NCI-H69 (cell line): ENCODE data around the gene LACRT.

Experiments used
- DNase-seq: peaks from one replicate; lab custom pipeline; 2025; lab: John Stamatoyannopoulos, UW

LACRT gene

DNA sequence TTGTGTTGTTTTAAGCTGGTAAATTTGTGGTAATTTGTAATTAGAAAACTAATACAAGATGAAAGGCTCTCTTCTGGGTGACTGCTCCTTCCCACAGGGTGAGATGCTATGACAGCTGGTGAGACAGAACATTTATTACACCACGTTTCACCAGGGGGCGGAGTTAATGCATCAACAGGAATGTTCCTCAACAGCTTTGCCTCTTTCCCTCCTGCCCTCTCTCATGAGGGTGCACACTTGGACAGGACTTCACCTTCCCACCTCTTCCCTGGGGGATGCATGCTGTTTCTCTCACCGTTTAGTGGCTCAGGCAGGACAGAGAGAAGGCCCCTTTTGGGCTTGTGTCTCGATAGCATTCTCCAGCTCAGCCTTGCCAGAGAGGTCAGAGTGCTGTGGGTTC is 32.9 kb downstream of the LACRT start:
- no peak for DNase-seq

DNA sequence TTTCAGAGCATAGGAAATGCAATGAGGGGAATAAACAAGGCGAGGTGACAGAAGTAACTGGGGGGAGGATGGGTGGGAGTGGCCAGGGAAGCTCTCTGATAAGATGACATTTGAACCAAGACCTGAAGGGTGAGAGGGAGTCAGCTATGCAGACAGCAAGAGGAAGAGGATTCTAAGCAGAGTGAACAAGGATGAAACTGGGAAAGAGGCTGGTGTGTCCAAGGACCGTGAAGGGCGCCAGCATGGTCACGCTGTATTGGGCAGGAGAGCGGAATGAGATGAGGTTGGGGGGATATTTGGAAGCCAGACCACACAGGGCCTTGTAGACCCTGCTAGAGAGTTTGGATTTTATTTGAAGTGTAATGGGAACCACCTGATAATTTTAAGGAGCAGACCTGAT is 35.7 kb downstream of the LACRT start:
- DNase-seq, result no peak

DNA sequence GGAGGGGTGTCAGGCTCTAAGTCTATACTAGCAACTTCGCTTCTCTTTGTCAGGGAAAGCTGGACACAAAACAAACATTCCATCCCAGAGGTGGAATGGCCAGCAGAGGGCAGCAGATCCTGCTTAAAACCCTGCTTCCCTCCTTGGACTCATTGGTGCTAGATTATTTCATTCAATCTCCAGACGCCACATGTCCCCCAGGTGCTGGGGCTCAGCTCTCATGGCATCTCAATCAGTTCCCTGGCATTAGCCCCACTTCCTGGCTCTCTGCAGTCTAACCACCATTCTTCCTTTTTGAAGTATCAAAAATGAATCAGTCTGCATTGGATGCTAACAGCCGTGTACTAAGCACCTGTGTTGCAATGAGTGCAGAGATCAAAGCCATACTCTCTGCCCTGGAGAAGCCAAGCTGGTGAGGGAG is 38.2 kb downstream of the LACRT start:
- peak; percentile 54 for DNase-seq

DNA sequence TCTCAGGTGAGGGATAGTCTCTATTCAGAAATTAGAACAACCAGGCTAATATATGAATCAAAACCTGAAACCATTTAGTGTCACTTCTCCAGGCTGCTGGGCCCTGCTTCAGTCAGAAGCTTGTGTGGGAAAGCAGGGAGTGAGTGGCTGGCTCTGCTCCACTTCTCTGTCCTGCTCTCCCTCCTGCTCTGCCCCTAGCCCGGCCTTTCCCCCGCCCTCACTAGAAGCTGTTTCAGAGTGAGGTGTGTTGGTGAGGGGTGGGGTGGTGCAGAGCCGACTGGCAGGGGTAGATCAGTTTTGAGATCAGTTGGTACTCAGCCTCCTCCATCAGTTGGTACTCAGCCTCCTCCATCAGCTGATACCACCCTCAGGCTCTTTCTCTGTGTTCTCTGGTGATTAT is 39.2 kb downstream of the LACRT start:
- no peak for DNase-seq

DNA sequence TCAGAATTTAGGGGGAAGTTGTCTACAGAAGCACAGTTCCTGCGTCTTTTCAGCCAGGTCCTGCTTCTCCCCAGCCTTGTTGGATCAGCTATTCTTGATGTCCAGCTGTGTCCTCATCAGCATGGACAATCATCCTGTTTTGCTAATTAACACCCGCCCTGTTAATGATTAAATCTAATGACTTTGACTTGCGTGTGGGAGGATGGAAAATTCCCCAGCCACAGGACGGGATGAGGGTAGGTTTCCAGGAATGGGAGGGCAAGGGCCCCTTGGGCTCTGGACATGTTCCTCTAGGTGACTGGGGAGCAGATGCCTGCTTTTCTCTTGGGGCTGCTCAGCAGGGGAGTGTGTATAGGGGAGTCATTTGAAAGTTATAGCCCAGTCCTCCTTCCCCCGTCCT is 41.0 kb downstream of the LACRT start:
- DNase-seq, result no peak

DNA sequence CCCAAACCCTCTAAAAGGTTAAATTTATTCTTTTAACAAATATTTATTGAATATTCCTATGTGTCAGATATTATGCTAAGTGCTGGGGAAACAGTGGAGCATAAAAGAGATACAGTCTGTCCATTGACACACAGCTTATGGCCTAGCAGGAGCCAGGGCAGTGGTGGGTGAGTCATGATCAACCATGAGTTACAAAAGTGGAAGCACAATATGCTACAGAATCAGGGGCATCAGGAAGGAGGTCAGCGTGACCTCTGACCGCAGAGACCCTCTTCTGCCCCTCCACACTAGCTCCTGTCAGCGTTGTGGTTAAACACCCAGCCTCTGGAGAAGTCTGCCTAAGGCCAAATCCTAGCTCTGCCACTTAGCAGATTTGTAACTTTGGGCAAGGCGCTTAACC is 41.6 kb downstream of the LACRT start:
- DNase-seq, result no peak

DNA sequence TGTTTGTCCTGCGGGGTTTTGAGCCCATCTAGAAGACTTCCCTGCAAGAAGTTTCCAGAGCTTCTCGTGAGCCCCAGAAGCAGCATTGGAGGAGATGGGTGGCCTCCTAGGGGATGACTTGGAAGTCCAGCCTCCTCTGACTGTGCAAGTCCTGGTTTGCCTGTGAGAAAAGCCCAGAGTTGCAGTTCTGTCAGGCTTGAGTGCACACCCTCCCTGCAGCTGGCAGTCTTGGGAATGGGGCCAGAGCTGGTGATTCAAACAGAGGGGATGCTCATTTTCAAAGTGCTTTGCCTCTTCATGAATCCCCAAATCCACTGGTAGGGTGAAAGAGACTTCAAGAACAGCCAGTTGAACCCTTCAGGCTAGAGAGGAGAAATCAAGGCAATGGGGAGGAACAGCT is 42.4 kb downstream of the LACRT start:
- no peak for DNase-seq

DNA sequence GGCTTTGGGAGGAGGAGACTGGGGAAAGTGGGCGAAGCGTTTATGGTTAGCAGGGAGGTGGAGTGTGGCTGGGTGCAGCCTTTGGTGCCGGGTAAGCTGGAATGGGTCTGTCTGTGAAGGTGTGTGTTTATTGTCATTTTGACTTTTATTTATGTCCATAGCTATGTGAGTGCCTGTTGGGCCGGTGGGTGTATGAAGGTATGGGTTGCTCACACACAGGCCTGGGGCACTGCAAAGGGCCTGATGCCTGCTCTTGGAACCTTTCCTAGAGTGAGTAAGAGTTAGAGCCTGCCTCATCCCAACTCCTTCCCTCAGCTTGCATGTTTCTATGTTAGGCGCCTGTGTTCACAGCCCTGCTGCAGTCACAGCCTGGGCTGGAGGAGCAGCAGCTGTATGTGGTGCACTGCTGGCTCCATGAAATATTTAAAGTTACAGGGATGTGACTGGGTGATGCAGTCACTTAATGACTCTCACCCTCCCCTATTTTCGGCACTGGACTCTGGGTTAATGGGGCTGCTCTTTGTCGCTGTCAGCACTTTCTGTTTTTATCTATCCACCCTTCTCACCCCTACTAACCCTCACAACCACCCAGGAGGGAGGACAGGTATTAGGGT is 43.6 kb downstream of the LACRT start:
- DNase-seq, result no peak

DNA sequence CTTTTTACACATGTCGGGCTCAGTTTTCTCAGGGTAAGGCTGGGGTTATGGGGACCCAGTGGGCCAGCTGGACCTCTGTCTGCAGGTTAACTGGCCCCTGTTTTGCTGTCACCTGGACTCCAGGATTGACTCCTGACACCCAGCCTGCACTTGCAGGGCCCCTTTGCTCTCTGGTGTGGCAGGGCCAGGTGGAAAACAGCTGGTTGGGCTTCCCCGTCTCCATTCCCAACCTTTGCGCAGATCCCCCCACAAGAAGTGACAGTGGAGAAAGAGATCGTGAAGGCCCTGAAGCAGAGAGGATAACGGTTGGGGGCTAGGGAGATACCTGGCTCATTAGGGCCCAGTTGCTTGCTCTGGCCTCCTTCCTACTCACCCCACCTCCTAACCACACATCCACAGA is 44.7 kb downstream of the LACRT start:
- DNase-seq, result no peak

DNA sequence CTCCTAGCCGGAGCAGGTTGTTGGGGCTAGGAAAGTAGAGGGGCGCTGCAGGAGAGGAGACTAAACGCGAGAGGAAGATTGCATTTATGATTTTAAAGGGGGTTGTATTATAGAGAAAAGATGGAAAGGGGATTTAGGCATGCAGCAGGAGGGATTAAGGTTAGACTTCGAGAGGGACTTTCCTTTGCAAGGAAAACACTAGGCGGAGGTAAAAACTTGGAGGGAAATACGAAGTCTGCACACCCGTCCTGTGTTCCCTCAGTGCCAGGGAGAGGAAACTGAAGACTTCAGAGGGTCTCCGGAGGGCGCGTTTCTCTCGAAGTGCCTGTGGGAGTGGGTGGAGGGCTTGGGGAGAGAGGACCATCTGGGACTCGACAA is 45.8 kb downstream of the LACRT start:
- no peak for DNase-seq

DNA sequence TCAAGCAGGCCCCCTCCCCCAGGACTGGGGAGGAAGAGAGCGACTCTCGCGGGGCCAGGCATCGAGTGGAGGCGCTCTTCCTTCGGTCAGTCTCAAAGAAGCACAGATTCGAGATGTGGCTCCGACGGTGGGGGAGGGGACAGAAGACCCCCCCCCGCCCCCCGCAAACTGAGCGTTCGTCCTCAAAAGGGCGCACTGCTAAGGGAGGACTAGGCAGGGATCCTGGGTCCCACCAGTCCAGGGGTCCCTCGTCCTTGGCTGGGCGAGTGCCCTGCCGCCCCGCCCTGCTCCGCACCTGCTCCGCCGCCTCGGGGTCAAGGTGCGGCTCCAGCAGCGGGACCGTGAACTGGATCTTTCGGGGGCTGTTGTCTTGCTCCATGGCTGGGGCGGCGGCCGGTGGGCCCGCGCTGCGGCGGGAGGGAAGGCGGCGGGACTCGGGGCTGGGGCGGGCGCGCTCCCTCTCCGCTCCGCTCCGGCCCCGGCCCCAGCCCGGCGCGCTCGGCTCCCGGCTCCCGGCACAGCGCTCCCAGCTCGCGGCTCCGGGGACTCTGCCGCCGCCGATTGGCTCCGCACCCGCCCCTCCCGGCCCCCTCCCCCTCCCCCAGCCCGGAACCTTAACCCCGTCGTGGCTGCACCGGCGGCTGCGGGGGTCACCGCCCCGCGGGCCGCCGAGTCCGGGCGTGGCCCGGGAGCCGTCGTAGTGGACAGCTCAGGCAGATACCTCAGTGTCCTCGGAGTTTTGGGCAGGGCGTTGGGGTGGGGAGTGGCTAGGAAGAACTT is 46.4 kb downstream of the LACRT start, which contains the start of gene PPP1R1A:
TSS of gene PPP1R1A (minus strand) at position 550 of the 780 bp plus-strand sequence. CDS start at position 379, 171 bp downstream.
- DNase-seq, result no peak

DNA sequence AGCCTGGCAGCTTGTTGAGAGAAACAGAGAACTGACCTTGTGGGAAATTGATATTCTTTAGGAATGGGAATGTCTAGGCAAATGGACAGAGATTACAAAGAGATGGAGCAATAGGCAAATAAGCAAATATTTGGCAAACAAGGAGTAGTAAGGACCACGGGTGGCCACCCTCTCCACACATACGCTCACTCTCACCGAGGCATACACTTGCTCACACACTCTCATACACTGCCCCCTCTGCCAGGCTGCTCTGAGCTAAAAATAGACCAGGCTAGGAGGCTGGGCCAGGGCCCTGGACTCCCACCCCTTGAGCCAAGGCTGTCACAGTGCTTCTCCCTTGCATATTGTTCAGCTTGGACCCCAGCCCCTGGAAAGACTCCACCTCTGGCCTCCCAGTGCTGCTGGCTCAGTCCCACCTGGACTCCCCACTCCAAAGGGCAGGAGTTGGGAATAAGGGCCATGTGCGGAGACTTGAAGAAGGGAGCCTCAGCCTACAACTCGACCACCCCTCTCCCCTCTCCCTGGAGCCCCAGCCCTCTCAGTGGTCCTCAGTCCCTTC is 47.3 kb downstream of the LACRT start:
- DNase-seq, result peak; percentile 11

DNA sequence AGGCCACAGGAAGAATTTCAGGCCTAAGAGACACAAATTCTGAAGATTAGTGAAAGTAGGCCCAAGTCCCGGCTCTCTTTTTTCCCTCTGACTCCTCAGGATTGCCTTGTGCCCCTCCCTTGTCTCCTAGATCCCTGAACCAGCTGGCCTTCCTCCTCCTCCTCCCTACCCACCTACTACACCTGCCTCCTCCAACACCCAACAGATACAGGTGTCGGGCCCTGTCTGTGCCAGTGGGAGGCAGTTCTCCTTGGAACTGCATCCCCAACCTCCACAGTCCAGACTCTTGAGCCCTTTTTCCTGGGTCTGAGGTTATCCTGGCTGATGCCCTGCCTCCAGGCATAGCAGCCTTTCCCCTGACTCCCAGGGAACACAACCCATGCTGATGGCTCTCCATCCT is 48.1 kb downstream of the LACRT start:
- DNase-seq, result no peak

DNA sequence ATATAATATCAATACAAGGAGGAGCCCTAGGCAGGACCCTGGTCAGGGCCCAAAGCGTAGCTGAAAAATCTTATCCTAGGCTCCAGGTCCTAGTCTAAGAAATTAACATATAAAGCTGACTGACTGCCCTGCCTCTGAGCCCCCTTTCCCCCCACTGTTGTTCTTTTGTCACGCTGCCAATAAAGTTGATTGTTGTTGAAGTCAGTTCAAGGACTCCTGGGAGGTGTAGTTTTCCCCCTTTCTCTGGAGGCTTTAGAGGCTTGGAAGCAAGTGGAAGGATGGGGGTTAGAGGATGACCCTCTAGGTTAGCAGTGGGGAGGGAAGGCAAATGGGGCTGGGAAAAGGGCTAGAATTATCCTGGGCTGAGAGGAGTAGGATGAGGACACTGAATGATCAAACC is 49.5 kb downstream of the LACRT start:
- no peak for DNase-seq

DNA sequence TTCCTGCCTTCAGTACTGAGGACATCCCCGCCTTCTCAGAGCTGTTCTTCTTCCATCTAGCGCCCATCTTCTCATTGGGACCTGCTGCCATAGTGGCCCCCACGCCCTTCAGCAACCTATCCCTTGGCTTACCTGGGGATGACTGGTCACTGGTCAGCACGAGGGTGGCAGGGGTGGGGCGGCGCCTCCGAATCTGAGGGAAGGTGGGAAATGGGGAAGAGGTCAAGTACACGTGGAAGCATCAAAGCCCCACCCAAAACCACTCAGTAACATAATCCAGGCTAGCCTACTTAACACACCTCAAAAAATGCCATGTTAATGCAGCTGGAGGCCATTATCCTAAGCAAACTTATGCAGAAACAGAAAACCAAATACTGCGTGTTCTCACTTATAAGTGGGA is 50.6 kb downstream of the LACRT start:
- DNase-seq, result no peak

DNA sequence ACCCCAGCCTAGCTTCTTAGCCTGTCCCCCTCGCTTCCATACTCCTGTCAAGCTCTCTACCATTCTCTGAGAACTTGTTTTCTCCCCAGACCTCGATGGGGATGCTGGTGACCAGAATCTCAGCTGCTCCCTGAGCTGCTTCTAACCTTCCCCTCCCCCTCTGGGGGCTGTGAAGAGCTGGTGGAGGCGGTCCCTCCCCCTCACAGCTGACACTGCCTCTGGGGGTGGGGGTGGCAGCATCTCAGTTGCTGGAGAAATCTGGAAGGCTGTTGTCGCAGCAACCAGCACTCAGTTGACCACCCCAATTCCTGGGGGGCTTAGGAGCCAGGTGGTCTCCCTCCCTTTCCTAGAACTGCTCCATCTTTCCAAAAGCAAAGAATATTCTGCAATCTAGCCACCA is 51.0 kb downstream of the LACRT start:
- DNase-seq, result no peak

DNA sequence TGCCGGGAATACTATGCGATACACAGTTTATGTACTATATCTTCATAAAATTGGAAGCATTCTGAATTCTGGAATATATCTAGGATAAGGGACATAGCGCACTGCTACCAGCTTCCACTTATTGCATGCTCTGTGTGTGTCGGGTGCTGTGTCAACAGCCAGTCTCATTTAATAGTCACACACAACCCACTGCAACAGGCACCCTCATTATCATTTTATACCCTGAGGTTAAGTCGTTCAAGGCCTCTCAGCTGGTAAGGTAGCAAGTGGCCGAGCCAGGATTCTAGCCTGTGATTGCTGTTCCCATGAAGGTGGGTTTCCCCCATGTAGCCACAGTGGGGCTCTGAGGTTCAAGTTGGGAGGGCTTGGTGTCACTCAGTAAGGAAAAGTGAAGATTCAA is 53.3 kb downstream of the LACRT start:
- DNase-seq, result no peak
